B cell (primary cell): ENCODE results near the gene ADAM11. TPM values are rescaled to one million over a fixed set of nuclear protein-coding genes. Genes with fewer than 3 reads are reported as not detected.

Experiments
- ATAC-seq: fragments of 200-7000 bp; cut with Tn5 transposase; one replicate; pipeline ENCODE4 v1.10.0; 2021; ENCODE audit warnings: low read depth, mild to moderate bottlenecking, moderate number of reproducible peaks, moderate library complexity
- CTCF ChIA-PET: fragments of 350-600 bp; sonication (Branson Sonifier 250); formaldehyde crosslinking; loops from one replicate; lab custom pipeline; 2021; ENCODE audit warnings: antibody characterized with exemption, inconsistent platforms; lab: Charles Lee
- POLR2A ChIA-PET: fragments of 350-600 bp; sonication (Branson Sonifier 250); formaldehyde crosslinking; loops from one replicate; lab custom pipeline; 2021; ENCODE audit warnings: antibody characterized with exemption; lab: Charles Lee
- DNase-seq: peaks from one replicate; pipeline ENCODE4 v3.0.0; 2013
- H2AFZ ChIP-seq: 2 replicates; pipeline ENCODE4 v1.6.1; 2012; ENCODE audit warnings: mild to moderate bottlenecking, low read depth, low read length; ENCODE audit not compliant: insufficient read depth, poor library complexity, severe bottlenecking
- H3K27ac ChIP-seq, 2 donors: 1 replicate in 1 of 2; 2 replicates in 1 of 2; pipeline ENCODE4 v1.5.1; 2012 to 2013; ENCODE audit warnings: low read length in 2 of 2, mild to moderate bottlenecking in 2 of 2, moderate library complexity in 1 of 2
- H3K27me3 ChIP-seq, 4 experiments: fragments of 200-600 bp in 1 of 4; sonication (generic) in 1 of 4; replicated peaks in 1 of 4; 1 replicate in 2 of 4; 2 replicates in 2 of 4; pipeline versions ENCODE4 v1.6.1 to v1.7.0; 2013 to 2016; ENCODE audit warnings: low read length in 3 of 4, mild to moderate bottlenecking in 2 of 4, mixed read lengths in 1 of 4, moderate library complexity in 1 of 4; ENCODE audit not compliant: insufficient read depth in 4 of 4, control insufficient read depth in 3 of 4; ENCODE audit errors: control extremely low read depth in 1 of 4
- H3K36me3 ChIP-seq, 2 experiments: replicated peaks in 1 of 2; 1 replicate in 1 of 2; 2 replicates in 1 of 2; pipeline versions ENCODE4 v1.6.1 to v1.7.1; 2013; ENCODE audit warnings: low read length in 1 of 2; ENCODE audit not compliant: insufficient read depth in 2 of 2, control insufficient read depth in 1 of 2; ENCODE audit errors: control extremely low read depth in 1 of 2, extremely low read depth in 1 of 2
- H3K4me1 ChIP-seq, 2 donors: fragments of 200-600 bp in 1 of 2; sonication (generic) in 1 of 2; 1 replicate in 1 of 2; 2 replicates in 1 of 2; pipeline versions ENCODE4 v1.5.1 to v1.6.1; 2013 to 2017; ENCODE audit warnings: low read length in 2 of 2; ENCODE audit not compliant: control insufficient read depth in 2 of 2, insufficient read depth in 2 of 2
- H3K4me2 ChIP-seq: replicated peaks from 2 replicates; pipeline ENCODE3; 2012; ENCODE audit warnings: mild to moderate bottlenecking, low read depth, low read length; ENCODE audit not compliant: poor library complexity, severe bottlenecking
- H3K4me3 ChIP-seq, 5 experiments: fragments of 200-600 bp in 1 of 5; sonication (generic) in 1 of 5; 1 replicate in 3 of 5; 2 replicates in 2 of 5; pipeline versions ENCODE4 v1.5.1 to v1.7.0; 2011 to 2016; ENCODE audit warnings: low read length in 4 of 5, mild to moderate bottlenecking in 4 of 5, low read depth in 2 of 5, control low read depth in 1 of 5, moderate library complexity in 1 of 5; ENCODE audit not compliant: insufficient read depth in 1 of 5; ENCODE audit errors: control extremely low read depth in 1 of 5, extremely low read depth in 1 of 5
- H3K79me2 ChIP-seq: fragments of 200-600 bp; sonication (generic); one replicate; pipeline ENCODE4 v1.6.0; 2016; ENCODE audit warnings: low read length; ENCODE audit not compliant: control insufficient read depth, insufficient read depth
- H3K9ac ChIP-seq: fragments of 200-600 bp; sonication (generic); 2 replicates; pipeline ENCODE4 v1.6.1; 2017; ENCODE audit warnings: mild to moderate bottlenecking, low read length, moderate library complexity
- H3K9me3 ChIP-seq, 3 donors: one replicate each; pipeline versions ENCODE4 v1.6.1 to v1.7.1; 2013; ENCODE audit warnings: low read length in 2 of 3; ENCODE audit not compliant: control insufficient read depth in 2 of 3, insufficient read depth in 1 of 3; ENCODE audit errors: control extremely low read depth in 1 of 3
- H4K20me1 ChIP-seq: 2 replicates; pipeline ENCODE4 v1.6.0; 2012; ENCODE audit warnings: mild to moderate bottlenecking, low read length; ENCODE audit not compliant: insufficient read depth, control insufficient read depth, poor library complexity, severe bottlenecking
- H3K27ac Mint-ChIP-seq: one replicate; pipeline ENCODE4 v1.8.0; 2021; ENCODE audit warnings: mixed read lengths
- H3K27me3 Mint-ChIP-seq: one replicate; pipeline ENCODE4 v1.8.0; 2021; ENCODE audit warnings: mixed read lengths
- H3K4me1 Mint-ChIP-seq: one replicate; pipeline ENCODE4 v1.8.0; 2021; ENCODE audit warnings: mixed read lengths
- H3K4me3 Mint-ChIP-seq: one replicate; pipeline ENCODE4 v1.8.0; 2021; ENCODE audit warnings: mixed read lengths
- H3K9me3 Mint-ChIP-seq: one replicate; pipeline ENCODE4 v1.8.0; 2022; ENCODE audit warnings: mixed read lengths; ENCODE audit not compliant: insufficient read depth
- EZH2 ChIP-seq: IDR thresholded peaks from 2 replicates; pipeline ENCODE4 v1.6.1; 2012; ENCODE audit warnings: borderline replicate concordance, low read depth, mild to moderate bottlenecking, moderate library complexity, low read length; ENCODE audit not compliant: insufficient read depth, poor library complexity, severe bottlenecking
- WGBS: methylation state at CpG from one replicate; pipeline ENCODE4 v1.1.5; 2013; ENCODE audit warnings: missing lambda C conversion rate; ENCODE audit not compliant: insufficient coverage; 5-methylcytosine and 5-hydroxymethylcytosine counted together
- intact Hi-C: fragments of 100-400 bp; cut with micrococcal nuclease; formaldehyde crosslinking; loops from one replicate; pipeline ENCODE4 v1.10.0; 2022
- polyA plus RNA-seq: library from polyadenylated mRNA; depleted of rRNA; stranded (reverse); fragments of >200 nt; gene quantifications from 2 replicates; pipeline ENCODE4 v1.2.3, GENCODE V29; 2012
- total RNA-seq, 2 donors: library from RNA; stranded (reverse); fragments of 120-200 nt in 1 of 2; gene quantifications; 1 replicate in 1 of 2; 2 replicates in 1 of 2; pipeline versions ENCODE4 v1.2.3 to v1.2.4, GENCODE V29; 2013 to 2022
- TF ChIP-seq, protein P1 (sequence below): fragments of 200-600 bp; IDR thresholded peaks from one replicate; pipeline ENCODE4 v1.8.0; 2022; ENCODE audit warnings: antibody characterized with exemption, mild to moderate bottlenecking

Gene ADAM11
- total and polyA plus RNA-seq, 2 donors (not counting 1 experiment from before 2014, with no cell fraction given): 0.39 to 1.00 TPM

DNA sequence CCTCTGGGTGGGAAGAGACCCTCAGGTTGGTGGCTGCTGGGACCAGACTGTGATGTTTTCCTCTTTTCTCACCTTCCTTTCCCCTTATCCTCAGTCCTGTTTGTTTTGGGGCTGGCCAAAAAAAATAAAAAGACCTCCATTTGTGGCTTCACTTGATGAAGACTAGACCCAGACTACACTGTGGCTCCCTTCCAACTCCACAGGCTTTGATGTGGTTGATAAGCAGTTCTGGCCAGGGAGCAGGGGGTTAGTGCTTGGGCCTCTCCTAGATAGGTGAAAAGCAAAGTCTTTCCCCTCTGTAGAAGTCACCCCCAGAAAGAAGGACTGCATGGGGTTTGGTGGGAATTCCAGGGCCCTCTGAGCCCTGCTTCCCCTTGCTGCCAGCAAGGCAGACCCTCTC lies 11.2 kb upstream of the ADAM11 start:
- no peak overlapping the region for H2AFZ ChIP-seq
- H3K27me3 ChIP-seq: no peaks in the 10 kb centered on the region
- H3K9ac ChIP-seq: no peak overlapping the region
- ChIA-PET CTCF (no interaction called here), POLR2A (no interaction called here)
- no peak for TF ChIP-seq EZH2
- TF ChIP-seq, protein P1, sequence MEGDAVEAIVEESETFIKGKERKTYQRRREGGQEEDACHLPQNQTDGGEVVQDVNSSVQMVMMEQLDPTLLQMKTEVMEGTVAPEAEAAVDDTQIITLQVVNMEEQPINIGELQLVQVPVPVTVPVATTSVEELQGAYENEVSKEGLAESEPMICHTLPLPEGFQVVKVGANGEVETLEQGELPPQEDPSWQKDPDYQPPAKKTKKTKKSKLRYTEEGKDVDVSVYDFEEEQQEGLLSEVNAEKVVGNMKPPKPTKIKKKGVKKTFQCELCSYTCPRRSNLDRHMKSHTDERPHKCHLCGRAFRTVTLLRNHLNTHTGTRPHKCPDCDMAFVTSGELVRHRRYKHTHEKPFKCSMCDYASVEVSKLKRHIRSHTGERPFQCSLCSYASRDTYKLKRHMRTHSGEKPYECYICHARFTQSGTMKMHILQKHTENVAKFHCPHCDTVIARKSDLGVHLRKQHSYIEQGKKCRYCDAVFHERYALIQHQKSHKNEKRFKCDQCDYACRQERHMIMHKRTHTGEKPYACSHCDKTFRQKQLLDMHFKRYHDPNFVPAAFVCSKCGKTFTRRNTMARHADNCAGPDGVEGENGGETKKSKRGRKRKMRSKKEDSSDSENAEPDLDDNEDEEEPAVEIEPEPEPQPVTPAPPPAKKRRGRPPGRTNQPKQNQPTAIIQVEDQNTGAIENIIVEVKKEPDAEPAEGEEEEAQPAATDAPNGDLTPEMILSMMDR: no peak
- DNase-seq: no peak
- H3K27ac Mint-ChIP-seq: no peak overlapping the region
- intact Hi-C loops: no loop called here
- H3K4me2 ChIP-seq: no peak overlapping the region
- no peak overlapping the region for H3K4me3 ChIP-seq
- no peaks in the 10 kb centered on the region for H3K4me1 Mint-ChIP-seq
- no peak for ATAC-seq
- no peaks in the 10 kb centered on the region for H3K27me3 Mint-ChIP-seq
- no peaks in the 10 kb centered on the region for H3K9me3 ChIP-seq
- H4K20me1 ChIP-seq: no peaks in the 10 kb centered on the region
- no peaks in the 10 kb centered on the region for H3K9me3 Mint-ChIP-seq
- H3K79me2 ChIP-seq: no peaks in the 10 kb centered on the region
- H3K4me1 ChIP-seq: no peaks in the 10 kb centered on the region
- no peak overlapping the region for H3K27ac ChIP-seq
- H3K4me3 Mint-ChIP-seq: no peak overlapping the region
- H3K36me3 ChIP-seq: peaks cover 0 to 9% of the 10 kb centered on the region in 2 experiments

GRCh38 chr17:44749076-44749979 lies 9.5 kb upstream of the ADAM11 start:
- no peaks in the 10 kb centered on the region for H4K20me1 ChIP-seq
- Mint-ChIP-seq H3K4me1 (no peaks in the 10 kb centered on the region), H3K27ac (no peak overlapping the region), H3K4me3 (no peak overlapping the region), H3K9me3 (no peaks in the 10 kb centered on the region), H3K27me3 (peaks cover 3% of the 10 kb centered on the region)
- WGBS: 96% methylated on average over 19 of the region's 19 CpGs
- H3K4me3 ChIP-seq: no peak overlapping the region
- peaks cover 0 to 9% of the 10 kb centered on the region in 2 experiments for H3K36me3 ChIP-seq
- no peak overlapping the region for H3K9ac ChIP-seq
- H3K27me3 ChIP-seq: no peaks in the 10 kb centered on the region
- TF ChIP-seq, protein P1: no peak
- no peak for TF ChIP-seq EZH2
- H3K4me1 ChIP-seq: no peaks in the 10 kb centered on the region
- H3K4me2 ChIP-seq: no peak overlapping the region
- no peak overlapping the region for H3K27ac ChIP-seq
- CTCF ChIA-PET: no interaction called here
- DNase-seq: no peak
- no peak for ATAC-seq
- no peak overlapping the region for H2AFZ ChIP-seq
- no peaks in the 10 kb centered on the region for H3K79me2 ChIP-seq
- POLR2A ChIA-PET: no interaction called here
- intact Hi-C loops: no loop called here
- no peaks in the 10 kb centered on the region for H3K9me3 ChIP-seq
